Stimulated activated CD4-positive, alpha-beta T cell treated with anti-CD3 and anti-CD28 coated beads, TNF-alpha, amount 100 ng/mL, for 1 hour (primary cell): ENCODE results near the gene ZNF217.
"Not testable (repeated sequence)": the region's sequence is repeated elsewhere in the genome, so short reads cannot be mapped to it uniquely, and the experiment has no call there.

Experiments
- DNase-seq, 3 donors: peaks; one replicate each; pipeline ENCODE4 v3.0.0-alpha.2; 2020; ENCODE audit warnings: low read depth in 3 of 3, low spot score in 1 of 3

Gene ZNF217

DNA sequence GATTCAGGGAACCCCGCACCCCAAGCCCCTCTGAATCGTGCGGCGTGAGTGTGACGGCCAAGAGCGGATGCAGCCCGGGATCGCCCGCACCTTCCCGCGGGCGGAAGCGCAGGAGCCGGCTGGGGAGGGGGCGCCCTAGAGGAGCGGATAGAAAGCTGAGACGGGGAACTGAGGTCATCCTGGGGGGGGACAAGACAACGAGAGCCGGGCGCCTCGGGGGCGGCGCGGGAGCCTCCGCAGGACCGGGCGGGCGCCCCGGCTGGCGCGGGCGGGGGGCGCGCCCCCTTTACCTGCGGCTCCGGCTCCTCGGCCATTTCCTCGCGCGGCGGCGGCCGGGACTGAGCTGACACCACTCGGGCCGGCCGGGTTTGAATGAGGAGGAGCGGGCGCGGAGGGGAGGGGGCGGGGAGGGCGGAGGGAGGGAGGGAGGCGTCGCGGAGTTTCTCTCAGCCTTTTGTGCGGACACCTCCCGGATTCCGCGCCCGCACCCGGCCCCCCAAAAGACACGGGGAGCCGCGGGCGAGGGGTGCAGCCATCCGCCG lies at the start of gene ZNF217:
Gene ZNF217, minus strand, starts transcription at position 374 of the 542 bp plus-strand sequence. CDS start 11,013 bp downstream, outside the sequence.
- peak in 2 of 3 donors; percentile 39 to 44 for DNase-seq

DNA sequence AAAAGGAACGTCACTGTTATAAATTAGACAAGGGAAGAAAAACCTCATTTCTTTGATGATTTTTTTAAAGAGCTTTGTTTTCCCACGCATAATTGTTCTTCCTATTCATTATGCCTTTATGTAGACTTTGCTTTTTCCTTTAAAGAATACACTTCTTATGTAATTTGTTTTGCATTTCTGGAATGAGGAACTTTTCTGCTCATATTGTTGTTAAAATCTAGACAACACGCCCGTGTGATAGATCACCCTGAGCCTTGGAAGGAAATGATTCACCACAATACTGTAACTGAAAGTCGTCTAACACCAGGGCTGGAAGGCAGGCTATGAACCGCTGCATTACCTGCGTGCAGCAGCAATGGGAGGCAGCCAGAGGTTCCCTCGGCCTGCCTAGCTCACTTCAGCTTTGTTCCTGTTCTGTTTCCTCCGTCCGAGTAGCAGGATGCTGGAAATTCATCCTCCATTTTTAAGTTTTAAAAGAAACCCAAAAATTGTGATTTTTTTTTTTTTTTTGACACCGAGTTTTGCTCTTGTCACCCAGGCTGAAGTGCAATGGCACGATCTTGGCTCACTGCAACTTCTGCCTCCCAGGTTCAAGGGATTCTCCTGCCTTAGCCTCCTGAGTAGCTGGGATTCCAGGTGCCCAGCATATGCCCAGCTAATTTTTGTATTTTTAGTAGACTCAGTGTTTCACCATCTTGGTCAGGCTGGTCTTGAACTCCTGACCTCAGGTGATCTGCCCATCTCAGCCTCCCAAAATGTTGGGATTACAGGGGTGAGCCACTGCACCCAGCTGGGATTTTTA lies 49.6 kb upstream of the ZNF217 start:
- peak; percentile 22 to 40 (median 38) for DNase-seq

DNA sequence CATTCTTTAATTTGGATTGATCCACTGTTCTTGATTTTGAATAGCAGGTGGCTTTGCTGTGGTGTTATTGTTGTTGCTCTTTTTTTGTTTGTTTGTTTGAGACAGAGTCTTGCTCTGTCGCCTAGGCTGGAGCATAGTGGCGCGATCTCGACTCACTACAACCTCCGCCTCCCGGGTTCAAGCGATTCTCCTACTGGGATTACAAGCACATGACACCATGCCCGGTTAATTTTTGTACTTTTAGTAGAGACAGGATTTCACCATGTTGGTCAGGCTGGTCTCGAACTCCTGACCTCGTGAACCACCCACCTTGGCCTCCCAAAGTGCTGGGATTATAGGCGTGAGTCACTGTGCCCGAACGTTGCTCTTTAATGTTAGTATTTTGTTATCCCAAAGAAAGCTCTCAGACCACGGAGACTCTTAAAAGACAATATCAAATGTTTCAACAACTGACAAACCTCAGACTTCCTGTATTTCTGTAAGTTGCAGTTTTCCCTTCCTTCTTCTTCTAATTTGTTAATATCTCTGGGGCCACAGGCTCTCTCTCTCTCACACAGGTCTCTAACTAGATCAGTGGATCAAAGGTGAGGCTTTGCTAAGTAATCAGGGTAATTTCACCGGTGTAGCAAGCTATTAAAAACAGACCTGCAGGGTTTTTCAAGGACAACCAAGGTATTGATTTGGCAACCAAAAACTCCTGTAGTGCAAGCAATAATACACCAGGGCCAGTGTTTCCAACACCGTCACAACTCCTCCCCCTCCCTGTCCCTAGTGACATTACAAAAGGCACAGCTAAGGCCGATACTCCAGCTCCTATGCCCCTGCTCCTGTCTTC lies 48.8 kb upstream of the ZNF217 start:
- peak in 1 of 3 donors; percentile 5 for DNase-seq

DNA sequence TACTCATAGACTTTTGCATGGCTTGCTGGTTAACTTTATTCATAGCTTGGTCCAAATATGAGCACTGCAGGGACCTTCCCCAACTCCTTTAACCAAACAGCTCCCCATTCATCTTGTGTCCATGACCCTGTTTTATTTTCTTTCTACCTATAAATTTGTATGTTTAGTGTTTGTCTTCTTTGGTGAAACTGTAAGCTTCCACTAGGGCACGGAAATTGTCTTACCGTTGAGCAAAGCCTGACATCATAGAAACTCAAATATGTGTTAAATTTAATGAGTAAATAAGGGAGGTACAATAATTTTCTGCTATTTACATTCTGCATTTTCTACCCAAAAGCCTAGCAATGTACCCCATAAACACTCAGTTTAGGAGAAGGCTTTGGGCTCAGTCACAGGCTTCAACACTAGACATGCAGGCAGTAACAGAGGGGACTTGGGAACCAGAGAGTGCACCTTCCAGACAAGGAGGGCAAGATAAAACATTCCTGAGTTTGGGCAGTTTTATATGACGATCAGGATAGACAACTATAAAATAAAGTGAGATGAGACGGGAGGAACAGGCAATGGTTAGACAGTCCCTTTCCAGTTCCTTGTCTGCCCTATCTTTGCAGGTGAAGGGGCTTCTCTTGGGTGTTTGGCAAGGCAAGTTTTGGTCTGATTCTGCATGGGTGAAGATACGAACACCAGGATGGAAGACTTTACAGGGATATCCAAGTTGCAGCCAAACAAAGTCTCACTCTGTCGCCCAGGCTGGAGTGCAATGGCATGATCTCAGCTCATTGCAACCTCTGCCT lies 46.2 kb upstream of the ZNF217 start:
- DNase-seq, result no peak

DNA sequence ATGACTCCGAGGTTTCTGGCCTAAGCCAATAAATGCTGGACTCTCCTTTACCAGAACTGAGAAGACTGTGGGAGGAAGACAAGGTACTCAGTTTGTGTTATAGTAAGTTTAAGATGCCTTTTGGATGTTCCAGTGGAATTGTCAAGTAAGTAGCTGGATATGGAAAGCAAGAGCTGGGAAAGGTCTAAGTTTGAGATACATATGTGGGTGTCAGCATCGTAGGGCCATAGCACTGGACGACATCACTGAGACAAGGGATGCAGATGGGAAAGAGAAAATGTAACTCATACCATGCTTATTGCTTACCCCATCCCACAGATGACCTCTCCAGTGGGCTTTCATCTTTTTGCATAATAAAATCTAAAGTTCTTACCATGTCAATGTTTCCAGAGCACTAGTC lies 45.5 kb upstream of the ZNF217 start:
- no peak for DNase-seq

DNA sequence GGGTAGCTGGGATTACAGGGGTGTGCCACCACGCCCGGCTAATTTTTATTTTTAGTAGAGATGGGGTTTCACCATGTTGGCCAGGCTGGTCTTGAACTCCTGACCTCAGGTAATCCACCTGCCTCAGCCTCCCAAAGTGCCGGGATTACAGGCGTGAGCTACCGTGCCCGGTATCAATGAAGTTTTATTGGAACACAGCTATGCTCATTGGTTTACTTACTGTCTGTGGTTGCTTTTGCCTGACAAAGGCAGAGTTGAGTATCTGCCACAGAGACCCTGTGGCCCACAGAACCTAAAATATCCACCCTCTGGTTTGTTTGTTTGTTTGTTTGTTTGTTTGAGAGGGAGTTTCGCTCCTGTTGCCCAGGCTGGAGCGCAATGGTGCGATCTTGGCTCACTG lies 43.7 kb upstream of the ZNF217 start:
- DNase-seq, result not testable (repeated sequence)

DNA sequence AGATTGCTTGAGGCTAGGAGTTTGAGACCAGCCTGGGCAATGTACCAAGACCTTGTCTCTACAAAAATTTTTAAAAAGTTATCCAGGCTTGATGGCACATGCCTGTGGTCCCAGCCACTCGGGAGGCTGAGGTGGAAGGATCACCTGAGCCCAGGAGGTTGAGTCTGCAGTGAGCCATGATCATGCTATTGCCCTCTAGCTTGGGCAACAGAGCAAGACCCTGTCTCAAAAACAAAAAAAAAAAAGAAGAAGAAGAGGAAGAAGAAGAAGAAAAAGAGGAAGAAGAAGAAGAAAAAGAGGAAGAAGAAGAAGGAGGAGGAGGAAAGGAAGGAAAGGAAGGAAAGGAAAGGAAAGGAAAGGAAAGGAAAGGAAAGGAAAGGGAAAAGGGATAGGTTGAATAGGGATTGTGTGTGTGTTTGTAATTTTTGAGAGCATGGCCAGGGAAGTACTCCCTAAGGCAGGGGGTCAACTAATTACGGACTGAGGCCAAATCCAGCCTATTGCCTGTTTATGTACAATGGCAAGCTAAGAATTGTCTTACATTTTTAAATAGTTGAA lies 43.0 kb upstream of the ZNF217 start:
- no peak for DNase-seq

DNA sequence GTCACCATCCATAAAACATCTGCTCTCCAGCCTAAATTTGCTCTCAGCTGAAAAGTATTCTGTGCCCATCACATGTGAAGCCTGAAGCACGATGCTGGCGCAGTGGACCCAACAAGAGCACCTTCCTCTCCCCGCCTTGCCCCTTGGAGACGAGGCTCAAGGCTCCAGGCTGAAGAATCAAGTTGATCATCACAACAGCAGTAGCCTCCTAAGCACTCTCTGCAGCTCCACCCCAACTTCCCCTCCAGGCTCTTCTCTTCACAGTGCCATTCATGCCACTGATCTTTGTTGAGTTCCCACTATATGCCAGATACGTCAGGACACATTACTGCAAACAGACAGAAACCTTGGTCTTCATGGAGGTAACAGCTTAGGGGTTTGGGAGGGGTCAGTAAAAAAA lies 41.6 kb upstream of the ZNF217 start:
- DNase-seq, result no peak

DNA sequence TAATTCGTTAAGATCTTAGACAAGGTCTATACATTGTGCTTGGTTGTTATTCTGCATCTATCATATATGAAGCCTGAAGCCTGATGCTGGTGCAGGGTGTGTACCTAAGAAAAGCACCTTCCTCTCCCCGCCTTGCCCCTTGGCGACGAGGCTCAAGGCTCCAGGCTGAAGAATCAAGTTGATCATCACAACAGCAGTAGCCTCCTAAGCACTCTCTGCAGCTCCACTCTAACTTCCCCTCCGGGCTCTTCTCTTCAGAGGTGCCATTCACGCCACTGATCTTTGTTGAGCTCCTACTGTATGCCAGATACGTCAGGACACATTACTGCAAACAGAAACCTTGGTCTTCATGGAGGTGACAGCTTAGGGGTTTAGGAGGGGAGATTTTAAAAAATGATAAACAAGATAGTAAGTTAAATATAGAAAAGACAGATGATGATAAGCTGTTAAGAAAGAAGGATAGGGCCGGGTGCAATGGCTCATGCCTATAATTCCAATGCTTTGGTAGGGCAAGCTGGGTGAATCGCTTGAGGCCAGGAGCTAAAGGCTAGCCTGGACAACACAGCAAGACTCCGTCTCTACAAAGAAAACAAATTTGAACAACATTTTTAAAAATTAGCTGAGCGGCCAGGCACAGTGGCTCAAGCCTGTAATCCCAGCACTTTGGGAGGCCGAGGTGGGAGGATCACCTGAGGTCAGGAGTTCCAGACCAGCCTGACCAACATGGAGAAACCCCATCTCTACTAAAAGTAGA lies 38.4 kb upstream of the ZNF217 start:
- DNase-seq, result no peak

DNA sequence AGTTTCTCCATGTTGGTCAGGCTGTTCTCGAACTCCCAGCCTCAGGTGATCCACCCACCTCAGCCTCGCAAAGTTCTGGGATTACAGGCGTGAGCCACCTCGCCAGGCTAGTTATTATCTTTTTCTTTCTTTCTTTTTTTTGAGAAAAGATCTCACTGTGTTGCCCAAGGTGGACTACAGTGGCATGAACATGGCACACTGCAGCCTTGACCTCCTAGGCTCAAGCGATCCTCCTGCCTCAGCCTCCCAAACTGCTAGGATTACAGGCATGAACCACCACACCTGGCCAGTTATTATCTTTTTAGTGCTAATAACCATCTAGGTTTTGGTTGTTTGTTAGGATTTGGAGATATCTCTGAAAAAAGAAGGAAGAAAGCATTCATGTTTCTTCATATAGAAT lies 35.8 kb upstream of the ZNF217 start:
- no peak for DNase-seq

DNA sequence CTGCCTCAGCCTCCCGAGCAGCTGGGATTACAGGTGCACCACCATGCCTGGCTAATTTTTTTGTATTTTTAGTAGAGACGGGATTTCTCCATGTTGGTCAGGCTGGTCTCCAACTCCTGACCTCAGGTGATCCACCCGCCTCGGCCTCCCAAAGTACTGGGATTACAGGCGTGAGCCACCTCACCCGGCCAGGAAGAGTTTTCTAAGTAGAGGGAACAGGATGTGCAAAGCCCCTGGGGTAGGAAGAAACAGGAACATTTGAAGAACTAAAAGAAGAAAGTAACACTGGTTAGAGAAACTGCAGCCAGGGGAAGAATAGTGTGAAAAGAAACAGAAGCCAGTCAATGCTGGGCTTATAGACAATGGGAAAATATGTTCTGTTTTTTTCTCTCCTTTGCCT lies 35.1 kb upstream of the ZNF217 start:
- DNase-seq, result not testable (repeated sequence)

DNA sequence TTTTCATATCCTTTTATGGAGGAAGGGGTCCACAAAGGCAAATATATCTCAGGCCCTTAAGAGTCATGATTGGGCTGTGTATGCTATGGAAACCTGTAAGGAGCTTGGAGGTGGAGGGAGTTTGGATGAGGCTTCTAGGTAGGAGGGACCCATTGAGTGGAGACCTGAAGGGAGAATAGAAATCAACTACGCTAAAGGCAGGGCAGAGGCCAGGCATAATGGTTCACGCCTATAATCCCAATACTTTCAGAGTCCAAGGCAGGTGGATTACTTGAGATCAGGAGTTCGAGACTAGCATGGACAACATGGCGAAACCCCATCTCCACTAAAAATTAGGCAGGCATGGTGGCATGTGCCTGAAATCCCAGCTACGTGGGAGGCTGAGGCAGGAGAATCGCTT lies 34.4 kb upstream of the ZNF217 start:
- DNase-seq, result no peak

DNA sequence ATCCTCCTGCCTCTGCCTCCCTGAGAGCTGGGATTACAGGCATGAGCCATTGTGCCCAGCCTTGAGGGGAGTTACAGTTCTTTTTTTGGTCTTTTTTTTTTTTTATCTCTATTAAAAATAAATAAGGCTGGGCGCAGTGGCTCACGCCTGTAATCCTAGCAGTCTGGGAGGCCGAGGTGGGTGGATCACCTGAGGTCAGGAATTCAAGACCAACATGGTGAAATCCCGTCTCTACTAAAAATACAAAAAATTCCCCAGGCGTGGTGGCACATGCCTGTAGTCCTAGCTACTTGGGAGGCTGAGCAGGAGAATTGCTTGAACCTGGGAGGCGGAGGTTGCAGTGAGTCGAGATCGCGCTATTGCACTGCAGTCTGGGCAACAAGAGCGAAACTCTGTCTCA lies 33.4 kb upstream of the ZNF217 start:
- not testable (repeated sequence) for DNase-seq

DNA sequence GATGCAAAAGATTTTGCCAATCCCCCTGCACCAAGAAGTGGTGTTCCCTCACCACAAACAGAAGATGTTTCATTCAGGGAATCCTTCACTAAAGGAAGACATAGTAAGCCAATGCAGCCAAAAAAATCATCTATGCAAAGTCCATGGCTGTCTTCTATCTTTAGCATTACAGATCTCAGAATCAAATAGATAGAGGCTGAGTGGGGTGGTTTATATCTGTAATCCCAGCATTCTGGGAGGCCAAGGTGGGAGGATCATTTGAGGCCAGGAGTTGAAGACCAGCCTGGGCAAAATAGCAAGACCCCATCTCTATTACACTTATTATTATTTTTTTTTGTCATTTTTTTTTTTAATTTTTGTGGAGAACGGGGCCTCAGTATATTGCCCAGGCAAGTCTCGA lies 32.9 kb upstream of the ZNF217 start:
- no peak for DNase-seq

DNA sequence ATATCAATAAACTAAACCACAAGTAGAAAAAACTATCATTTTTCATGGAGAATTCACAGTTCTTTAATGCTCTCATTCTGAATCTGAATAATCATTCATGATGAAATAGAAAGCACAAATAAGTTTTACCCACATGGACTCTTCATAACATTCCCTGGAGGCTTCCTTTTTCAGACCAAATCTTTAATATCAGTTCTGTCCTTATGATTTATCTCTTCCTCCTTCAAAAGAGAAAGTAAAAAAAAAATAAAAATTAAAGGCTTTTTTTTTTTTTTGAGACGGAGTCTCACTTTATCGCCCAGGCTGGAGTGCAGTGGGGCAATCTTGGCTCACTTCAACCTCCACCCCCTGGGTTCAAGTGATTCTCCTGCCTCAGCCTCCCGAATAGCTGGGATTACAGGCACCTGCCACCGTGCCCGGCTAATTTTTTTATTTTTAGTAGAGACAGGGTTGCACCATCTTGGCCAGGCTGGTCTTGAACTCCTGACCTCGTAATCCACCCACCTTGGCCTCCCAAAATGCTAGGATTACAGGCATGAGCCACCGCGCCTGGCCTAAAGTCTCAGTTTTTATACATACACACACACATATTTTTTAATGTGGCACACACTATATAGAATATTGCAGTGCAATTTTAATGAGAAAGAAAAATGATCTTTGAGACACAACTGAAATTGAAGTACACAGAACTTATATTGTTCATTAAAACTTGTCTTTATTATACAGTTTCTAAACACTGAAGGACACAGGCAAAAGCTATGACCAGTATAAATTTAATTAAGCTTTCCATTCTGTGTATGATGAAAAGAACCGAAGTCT lies 31.9 kb upstream of the ZNF217 start:
- DNase-seq, result no peak

DNA sequence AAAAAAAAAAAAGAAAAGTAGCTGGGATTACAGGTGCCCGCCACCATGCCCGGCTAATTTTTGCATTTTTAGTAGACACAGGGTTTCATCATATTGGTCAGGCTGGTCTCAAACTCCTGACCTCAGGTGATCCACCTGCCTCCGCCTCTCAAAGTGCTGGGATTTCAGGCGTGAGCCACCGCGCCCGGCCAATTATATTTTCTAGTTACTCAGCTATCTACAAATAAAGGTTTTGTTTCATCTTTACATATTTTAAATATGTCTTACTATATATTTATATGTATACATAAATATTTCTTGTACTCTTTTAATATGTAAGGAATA lies 31.2 kb upstream of the ZNF217 start:
- DNase-seq, result not testable (repeated sequence)

DNA sequence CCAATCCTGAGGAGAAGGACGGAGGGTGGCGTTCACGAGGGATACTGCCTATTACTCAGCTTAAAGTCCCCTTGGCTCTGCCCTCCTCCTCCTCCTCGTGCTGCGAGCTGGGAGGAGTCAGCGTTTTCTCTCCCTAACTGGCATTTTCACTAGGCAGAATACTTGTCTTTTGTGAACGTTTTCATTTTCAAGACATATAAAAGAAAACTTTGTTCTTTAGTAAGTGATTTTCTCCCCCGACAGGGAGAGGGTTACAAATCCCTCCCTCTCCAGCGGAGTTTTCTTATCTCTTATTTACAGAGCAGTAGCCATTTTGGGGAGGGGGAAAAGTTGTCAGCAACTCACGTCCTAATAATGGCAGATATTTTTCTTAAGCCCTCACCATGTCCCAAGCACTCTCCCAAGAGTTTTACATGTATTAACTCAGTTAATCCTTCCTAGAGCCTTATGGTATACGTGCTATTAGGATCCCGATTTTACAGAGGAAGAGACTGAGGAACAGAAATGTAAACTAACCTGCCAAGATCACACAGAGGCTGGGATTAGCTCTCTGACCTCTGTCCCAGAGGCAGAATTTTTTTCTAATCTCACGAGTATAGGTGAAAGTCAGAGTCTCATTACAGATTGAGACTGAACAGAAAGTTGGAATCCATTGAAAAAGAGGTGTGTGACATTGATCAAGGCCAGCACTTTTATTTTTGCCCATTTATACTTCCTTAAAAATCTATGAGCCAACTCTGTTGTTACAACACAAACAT lies 30.0 kb upstream of the ZNF217 start:
- no peak for DNase-seq

DNA sequence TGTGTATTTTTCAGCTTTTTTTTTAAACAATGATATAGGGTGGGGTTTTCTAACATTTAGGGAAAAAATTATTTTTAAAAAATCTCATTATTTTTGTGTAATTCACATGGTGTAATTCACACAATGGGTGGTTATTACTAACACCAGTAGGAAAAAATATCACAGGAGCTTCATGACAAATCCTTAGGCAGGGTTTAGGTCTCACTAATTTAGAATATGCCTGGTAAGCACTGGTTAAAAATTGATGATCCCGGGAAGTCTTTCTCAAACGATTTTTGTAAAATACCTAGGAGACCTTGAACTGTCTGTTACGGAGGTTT lies 29.5 kb upstream of the ZNF217 start:
- DNase-seq, result no peak
